ENCODE data around the gene DPH6. TPM values are rescaled to one million over a fixed set of nuclear protein-coding genes. Genes with fewer than 3 reads are reported as not detected.
A peak's percentile ranks its signal among the peaks of the same experiment; 100 is the strongest.

Gene DPH6
- total and polyA plus RNA-seq, 4 experiments from 2014 or later, result 11.5 to 28.3 (median 18.5) TPM

GRCh38 chr15:35519541-35520149 lies 26.3 kb downstream of the DPH6 start:
- POLR2A ChIA-PET (ENCODE audit: partially characterized antibody), result no interaction called here
- H3K9me3 Mint-ChIP-seq, result no peaks in the 10 kb centered on the region
- no peaks in the 10 kb centered on the region for H3K36me3 ChIP-seq (ENCODE audit: insufficient read depth, low read length)
- intact Hi-C loops (cut with micrococcal nuclease), result loop anchor here (1.0 to 2.0 kb wide), 2 partner anchors 231 to 1615 kb away; no protein-coding TSS in a partner anchor
- H3K27ac Mint-ChIP-seq, result no peak overlapping the region
- peak in 4 of 5 donors; percentile 29 to 36 (median 33) for DNase-seq
- no peaks in the 10 kb centered on the region for H3K9me3 ChIP-seq (ENCODE audit: control insufficient read depth in 1 of 2, low read length in 2 of 2)
- no peaks in the 10 kb centered on the region for H3K4me1 ChIP-seq (ENCODE audit: insufficient read depth, low read length)
- no peak overlapping the region for H3K4me3 Mint-ChIP-seq
- no peaks in the 10 kb centered on the region for H3K27me3 Mint-ChIP-seq
- peaks cover 0 to 8% (median 4%) of the 10 kb centered on the region in 4 donors for H3K4me1 Mint-ChIP-seq
- CTCF ChIA-PET (ENCODE audit: partially characterized antibody), result interaction anchor here (0.8 to 1.7 kb wide), 2 partner anchors 9 to 12 kb away, joined by 3 read pairs; no protein-coding TSS in a partner anchor
- H3K36me3 Mint-ChIP-seq, result no peaks in the 10 kb centered on the region
- no peak overlapping the region for H3K27ac ChIP-seq (ENCODE audit: low read depth, low read length)
- no peaks in the 10 kb centered on the region for H3K27me3 ChIP-seq (ENCODE audit: insufficient read depth, low read length)
- no peak overlapping the region for H3K4me3 ChIP-seq (ENCODE audit: low read length in 2 of 2)

GRCh38 chr15:35519052-35519451 lies 26.9 kb downstream of the DPH6 start:
- peaks cover 0 to 7% (median 3%) of the 10 kb centered on the region in 4 donors for H3K4me1 Mint-ChIP-seq
- H3K9me3 Mint-ChIP-seq, result no peaks in the 10 kb centered on the region
- no peak overlapping the region for H3K4me3 ChIP-seq (ENCODE audit: low read length in 2 of 2)
- no peak overlapping the region for H3K4me3 Mint-ChIP-seq
- H3K27ac ChIP-seq (ENCODE audit: low read depth, low read length), result no peak overlapping the region
- no peak overlapping the region for H3K27ac Mint-ChIP-seq
- no peak for DNase-seq
- H3K27me3 Mint-ChIP-seq, result no peaks in the 10 kb centered on the region
- no peaks in the 10 kb centered on the region for H3K4me1 ChIP-seq (ENCODE audit: insufficient read depth, low read length)
- ChIA-PET POLR2A (ENCODE audit: partially characterized antibody) (no interaction called here), CTCF (ENCODE audit: partially characterized antibody) (no interaction called here)
- no peaks in the 10 kb centered on the region for H3K36me3 ChIP-seq (ENCODE audit: insufficient read depth, low read length)
- intact Hi-C loops (cut with micrococcal nuclease), result loop anchor here (1.0 kb wide), 1 partner anchor 1615 kb away; no protein-coding TSS in a partner anchor
- H3K27me3 ChIP-seq (ENCODE audit: insufficient read depth, low read length), result no peaks in the 10 kb centered on the region
- H3K36me3 Mint-ChIP-seq, result no peaks in the 10 kb centered on the region
- H3K9me3 ChIP-seq (ENCODE audit: control insufficient read depth in 1 of 2, low read length in 2 of 2), result no peaks in the 10 kb centered on the region

GRCh38 chr15:35514759-35515158 lies 31.2 kb downstream of the DPH6 start:
- ChIA-PET POLR2A (ENCODE audit: partially characterized antibody) (no interaction called here), CTCF (ENCODE audit: partially characterized antibody) (no interaction called here)
- DNase-seq, result no peak
- Histone ChIP-seq H3K9me3 (ENCODE audit: control insufficient read depth in 1 of 2, low read length in 2 of 2) (no peaks in the 10 kb centered on the region), H3K27ac (ENCODE audit: low read depth, low read length) (no peak overlapping the region), H3K4me1 (ENCODE audit: insufficient read depth, low read length) (no peaks in the 10 kb centered on the region), H3K4me3 (ENCODE audit: low read length in 2 of 2) (no peak overlapping the region), H3K27me3 (ENCODE audit: insufficient read depth, low read length) (no peaks in the 10 kb centered on the region), H3K36me3 (ENCODE audit: insufficient read depth, low read length) (no peaks in the 10 kb centered on the region)
- Mint-ChIP-seq H3K4me3 (no peak overlapping the region), H3K4me1 (peaks cover 0 to 2% (median under 1%) of the 10 kb centered on the region in 4 donors), H3K36me3 (peaks cover 0 to 7% of the 10 kb centered on the region in 2 donors), H3K9me3 (no peaks in the 10 kb centered on the region), H3K27me3 (no peaks in the 10 kb centered on the region), H3K27ac (no peak overlapping the region)
- intact Hi-C loops (cut with micrococcal nuclease), result no loop called here

- H3K4me1 Mint-ChIP-seq, result no peaks in the 10 kb centered on the region
Measured at GRCh38 chr15:35507932-35508638, 37.9 kb downstream of the DPH6 start.

GRCh38 chr15:35506272-35506870 lies 39.6 kb downstream of the DPH6 start:
- Mint-ChIP-seq H3K36me3 (peaks cover 0 to 10% of the 10 kb centered on the region in 2 donors), H3K27me3 (no peaks in the 10 kb centered on the region), H3K4me1 (no peaks in the 10 kb centered on the region), H3K4me3 (no peak overlapping the region), H3K9me3 (no peaks in the 10 kb centered on the region), H3K27ac (no peak overlapping the region)
- H3K4me1 ChIP-seq (ENCODE audit: insufficient read depth, low read length), result no peaks in the 10 kb centered on the region
- no peak overlapping the region for H3K27ac ChIP-seq (ENCODE audit: low read depth, low read length)
- ChIA-PET POLR2A (ENCODE audit: partially characterized antibody) (no interaction called here), CTCF (ENCODE audit: partially characterized antibody) (no interaction called here)
- no peaks in the 10 kb centered on the region for H3K36me3 ChIP-seq (ENCODE audit: insufficient read depth, low read length)
- intact Hi-C loops (cut with micrococcal nuclease), result no loop called here
- H3K4me3 ChIP-seq (ENCODE audit: low read length in 2 of 2), result no peak overlapping the region
- no peak for DNase-seq
- H3K27me3 ChIP-seq (ENCODE audit: insufficient read depth, low read length), result no peaks in the 10 kb centered on the region
- no peaks in the 10 kb centered on the region for H3K9me3 ChIP-seq (ENCODE audit: control insufficient read depth in 1 of 2, low read length in 2 of 2)

More at GRCh38 chr15:35507932-35508638, 37.9 kb downstream of the DPH6 start:
- intact Hi-C loops (cut with micrococcal nuclease), result no loop called here
- H3K9me3 ChIP-seq (ENCODE audit: control insufficient read depth in 1 of 2, low read length in 2 of 2), result no peaks in the 10 kb centered on the region
- H3K27me3 ChIP-seq (ENCODE audit: insufficient read depth, low read length), result no peaks in the 10 kb centered on the region
- H3K4me3 Mint-ChIP-seq, result no peak overlapping the region
- no peak overlapping the region for H3K4me3 ChIP-seq (ENCODE audit: low read length in 2 of 2)
- no peak overlapping the region for H3K27ac ChIP-seq (ENCODE audit: low read depth, low read length)
- H3K36me3 ChIP-seq (ENCODE audit: insufficient read depth, low read length), result no peaks in the 10 kb centered on the region
- POLR2A ChIA-PET (ENCODE audit: partially characterized antibody), result no interaction called here
- H3K27ac Mint-ChIP-seq, result no peak overlapping the region
- DNase-seq, result no peak
- no peaks in the 10 kb centered on the region for H3K9me3 Mint-ChIP-seq
- peaks cover 0 to 12% of the 10 kb centered on the region in 2 donors for H3K36me3 Mint-ChIP-seq
- H3K4me1 ChIP-seq (ENCODE audit: insufficient read depth, low read length), result no peaks in the 10 kb centered on the region
- H3K27me3 Mint-ChIP-seq, result no peaks in the 10 kb centered on the region
- CTCF ChIA-PET (ENCODE audit: partially characterized antibody), result no interaction called here

GRCh38 chr15:35505809-35506208 lies 40.2 kb downstream of the DPH6 start:
- Mint-ChIP-seq H3K27ac (no peak overlapping the region), H3K9me3 (no peaks in the 10 kb centered on the region)

GRCh38 chr15:35505141-35505540 lies 40.8 kb downstream of the DPH6 start:
- H3K27ac Mint-ChIP-seq, result no peak overlapping the region
- H3K27ac ChIP-seq (ENCODE audit: low read depth, low read length), result no peak overlapping the region
- ChIA-PET POLR2A (ENCODE audit: partially characterized antibody) (interaction anchor here (0.6 kb wide), 1 partner anchor 200 kb away, joined by 4 read pairs; no protein-coding TSS in a partner anchor), CTCF (ENCODE audit: partially characterized antibody) (no interaction called here)
- H3K27me3 Mint-ChIP-seq, result no peaks in the 10 kb centered on the region
- no peaks in the 10 kb centered on the region for H3K9me3 ChIP-seq (ENCODE audit: control insufficient read depth in 1 of 2, low read length in 2 of 2)
- no peak overlapping the region for H3K4me3 ChIP-seq (ENCODE audit: low read length in 2 of 2)
- intact Hi-C loops (cut with micrococcal nuclease), result no loop called here
- H3K9me3 Mint-ChIP-seq, result no peaks in the 10 kb centered on the region
- H3K4me1 ChIP-seq (ENCODE audit: insufficient read depth, low read length), result no peaks in the 10 kb centered on the region
- DNase-seq, result no peak
- H3K36me3 ChIP-seq (ENCODE audit: insufficient read depth, low read length), result no peaks in the 10 kb centered on the region
- no peaks in the 10 kb centered on the region for H3K4me1 Mint-ChIP-seq
- no peaks in the 10 kb centered on the region for H3K27me3 ChIP-seq (ENCODE audit: insufficient read depth, low read length)
- H3K36me3 Mint-ChIP-seq, result peaks cover 0 to 14% of the 10 kb centered on the region in 2 donors
- no peak overlapping the region for H3K4me3 Mint-ChIP-seq

More at GRCh38 chr15:35505809-35506208, 40.2 kb downstream of the DPH6 start:
- Mint-ChIP-seq H3K4me3 (no peak overlapping the region), H3K36me3 (peaks cover 0 to 9% of the 10 kb centered on the region in 2 donors), H3K27me3 (no peaks in the 10 kb centered on the region), H3K4me1 (no peaks in the 10 kb centered on the region)
- Histone ChIP-seq H3K27ac (ENCODE audit: low read depth, low read length) (no peak overlapping the region), H3K4me1 (ENCODE audit: insufficient read depth, low read length) (no peaks in the 10 kb centered on the region), H3K36me3 (ENCODE audit: insufficient read depth, low read length) (no peaks in the 10 kb centered on the region), H3K4me3 (ENCODE audit: low read length in 2 of 2) (no peak overlapping the region), H3K27me3 (ENCODE audit: insufficient read depth, low read length) (no peaks in the 10 kb centered on the region), H3K9me3 (ENCODE audit: control insufficient read depth in 1 of 2, low read length in 2 of 2) (no peaks in the 10 kb centered on the region)
- CTCF ChIA-PET (ENCODE audit: partially characterized antibody), result no interaction called here
- no peak for DNase-seq
- POLR2A ChIA-PET (ENCODE audit: partially characterized antibody), result interaction anchor here (0.6 kb wide), 1 partner anchor 201 kb away, joined by 4 read pairs; no protein-coding TSS in a partner anchor
- intact Hi-C loops (cut with micrococcal nuclease), result no loop called here
